VCaP (cell line): ENCODE results near the gene AHCY.

ENCODE experiments used
- H3K27ac ChIP-seq: fragments of 450-650 bp; 2 replicates; pipeline ENCODE4 v1.5.1; 2017
- TF ChIP-seq, protein P1 (sequence below): fragments of 450-650 bp; conservative IDR thresholded peaks from 2 replicates; pipeline ENCODE4 v1.5.1; 2017; ENCODE audit warnings: mild to moderate bottlenecking, moderate library complexity

The AHCY gene

DNA sequence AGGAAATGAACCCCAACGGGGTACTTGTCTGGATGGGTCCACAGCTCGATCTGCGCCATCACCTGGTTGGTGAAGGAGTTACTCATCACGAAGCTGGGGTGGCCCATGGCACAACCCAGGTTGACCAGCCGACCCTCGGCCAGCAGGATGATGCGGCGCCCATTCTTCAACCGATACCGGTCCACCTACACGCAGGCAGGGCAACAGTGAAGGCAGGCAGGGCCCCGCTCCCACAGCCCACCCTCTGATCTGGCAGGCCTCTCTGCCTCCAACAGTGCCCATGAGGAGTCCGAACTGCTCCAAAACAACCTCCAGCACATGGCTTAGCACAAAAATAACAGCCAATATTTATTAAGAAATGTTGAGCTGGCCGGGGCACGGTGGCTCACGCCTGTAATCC is 17.7 kb downstream of the AHCY start:
- TF ChIP-seq, protein P1, sequence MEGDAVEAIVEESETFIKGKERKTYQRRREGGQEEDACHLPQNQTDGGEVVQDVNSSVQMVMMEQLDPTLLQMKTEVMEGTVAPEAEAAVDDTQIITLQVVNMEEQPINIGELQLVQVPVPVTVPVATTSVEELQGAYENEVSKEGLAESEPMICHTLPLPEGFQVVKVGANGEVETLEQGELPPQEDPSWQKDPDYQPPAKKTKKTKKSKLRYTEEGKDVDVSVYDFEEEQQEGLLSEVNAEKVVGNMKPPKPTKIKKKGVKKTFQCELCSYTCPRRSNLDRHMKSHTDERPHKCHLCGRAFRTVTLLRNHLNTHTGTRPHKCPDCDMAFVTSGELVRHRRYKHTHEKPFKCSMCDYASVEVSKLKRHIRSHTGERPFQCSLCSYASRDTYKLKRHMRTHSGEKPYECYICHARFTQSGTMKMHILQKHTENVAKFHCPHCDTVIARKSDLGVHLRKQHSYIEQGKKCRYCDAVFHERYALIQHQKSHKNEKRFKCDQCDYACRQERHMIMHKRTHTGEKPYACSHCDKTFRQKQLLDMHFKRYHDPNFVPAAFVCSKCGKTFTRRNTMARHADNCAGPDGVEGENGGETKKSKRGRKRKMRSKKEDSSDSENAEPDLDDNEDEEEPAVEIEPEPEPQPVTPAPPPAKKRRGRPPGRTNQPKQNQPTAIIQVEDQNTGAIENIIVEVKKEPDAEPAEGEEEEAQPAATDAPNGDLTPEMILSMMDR: no peak
- no peak overlapping the region for H3K27ac ChIP-seq

DNA sequence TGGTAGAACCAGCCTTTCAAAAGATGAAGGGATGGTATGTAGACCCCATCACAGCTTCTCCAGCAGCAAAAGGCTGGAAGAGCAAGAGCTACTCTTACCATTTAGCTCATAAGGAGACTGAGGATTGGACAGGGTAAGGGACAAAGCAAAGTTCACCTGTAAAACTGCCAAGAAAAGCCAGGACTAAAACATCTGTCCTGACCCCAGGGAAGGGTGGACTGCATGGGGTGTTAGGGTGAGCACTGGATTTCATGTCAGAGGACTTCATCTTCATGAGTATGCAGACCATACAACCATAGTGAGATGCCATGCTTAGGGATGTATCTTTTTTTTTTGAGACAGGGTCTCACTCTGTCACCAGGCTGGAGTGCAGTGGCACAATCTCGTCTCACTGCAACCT is 19.3 kb downstream of the AHCY start:
- no peak overlapping the region for H3K27ac ChIP-seq
- TF ChIP-seq, protein P1: no peak

DNA sequence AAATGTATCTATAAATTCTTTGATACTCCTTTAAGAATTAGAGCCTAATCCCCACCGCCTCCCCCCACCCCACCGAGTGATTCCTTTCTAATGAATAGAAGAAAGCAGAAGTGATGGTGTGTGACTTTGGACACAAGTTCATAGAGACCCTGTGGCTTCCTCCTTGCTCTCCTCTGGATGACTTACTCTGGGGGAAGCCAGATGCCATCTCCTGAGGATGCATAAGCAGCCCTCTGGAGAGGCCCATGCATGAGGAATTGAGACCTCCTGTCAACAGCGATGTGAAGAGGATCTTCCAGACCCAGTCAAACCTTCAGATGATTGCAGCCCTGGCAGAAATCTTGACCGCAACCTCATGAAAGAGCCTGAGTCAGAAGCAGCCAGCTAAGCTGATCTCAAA is 21.1 kb downstream of the AHCY start:
- no peak overlapping the region for H3K27ac ChIP-seq
- TF ChIP-seq, protein P1: no peak

DNA sequence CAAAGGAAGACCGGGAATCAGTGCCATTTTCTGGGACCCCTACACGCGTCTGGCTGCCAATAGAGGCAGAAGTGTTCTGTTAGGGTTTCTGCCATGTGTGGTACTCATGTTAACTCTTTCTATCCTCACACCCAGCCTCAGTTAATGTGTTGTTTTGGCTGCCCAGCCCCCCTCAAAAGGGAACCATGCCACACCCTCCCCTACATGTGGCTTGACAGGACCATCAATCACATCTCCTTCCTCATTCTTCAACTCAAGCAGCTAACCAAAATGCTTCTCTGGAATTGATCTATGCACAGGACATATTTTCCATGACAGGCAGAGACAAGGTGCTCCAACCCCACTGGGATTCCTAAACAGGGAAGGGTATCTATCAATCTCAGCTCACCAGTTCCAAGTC is 22.0 kb downstream of the AHCY start:
- H3K27ac ChIP-seq: no peak overlapping the region
- TF ChIP-seq, protein P1: no peak

DNA sequence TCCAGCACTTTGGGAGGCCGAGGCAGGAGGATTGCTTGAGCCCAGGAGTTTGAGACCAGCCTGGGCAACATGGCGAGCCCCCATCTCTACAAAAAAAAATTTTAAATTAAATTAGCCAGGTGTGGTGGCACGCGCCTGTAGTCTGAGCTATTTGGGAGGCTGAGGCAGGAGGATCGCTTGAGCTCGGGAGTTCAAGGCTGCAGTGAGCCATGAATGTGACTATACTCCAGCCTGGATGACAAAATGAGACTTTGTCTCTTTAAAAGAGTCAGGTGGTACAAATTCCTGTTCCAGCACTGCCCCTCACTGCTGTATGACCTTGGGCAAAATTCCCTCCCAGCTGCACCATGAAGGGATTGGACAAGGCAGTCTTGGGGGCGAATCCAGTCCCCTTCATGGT is 28.5 kb downstream of the AHCY start:
- TF ChIP-seq, protein P1: no peak
- H3K27ac ChIP-seq: no peak overlapping the region

DNA sequence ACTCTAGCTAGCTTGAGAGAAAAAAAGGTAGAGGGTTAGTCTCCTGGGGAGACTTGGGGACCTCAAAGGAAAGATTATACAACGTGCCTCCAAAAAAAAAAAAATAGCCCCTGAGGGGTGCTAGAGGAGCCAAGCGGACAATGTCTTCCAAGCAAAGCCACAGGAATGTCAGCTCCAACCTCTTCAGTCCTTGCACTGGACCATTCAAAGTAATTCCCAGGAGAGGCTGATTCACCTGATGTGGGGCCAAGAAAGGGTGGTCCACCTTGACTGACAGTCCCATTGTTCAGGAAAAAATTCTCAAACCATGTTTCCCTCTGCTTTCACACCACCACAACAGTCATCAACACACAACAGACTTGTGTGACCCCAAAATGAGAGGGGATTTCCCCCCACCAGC is 31.2 kb downstream of the AHCY start:
- H3K27ac ChIP-seq: no peak overlapping the region
- TF ChIP-seq, protein P1: no peak

DNA sequence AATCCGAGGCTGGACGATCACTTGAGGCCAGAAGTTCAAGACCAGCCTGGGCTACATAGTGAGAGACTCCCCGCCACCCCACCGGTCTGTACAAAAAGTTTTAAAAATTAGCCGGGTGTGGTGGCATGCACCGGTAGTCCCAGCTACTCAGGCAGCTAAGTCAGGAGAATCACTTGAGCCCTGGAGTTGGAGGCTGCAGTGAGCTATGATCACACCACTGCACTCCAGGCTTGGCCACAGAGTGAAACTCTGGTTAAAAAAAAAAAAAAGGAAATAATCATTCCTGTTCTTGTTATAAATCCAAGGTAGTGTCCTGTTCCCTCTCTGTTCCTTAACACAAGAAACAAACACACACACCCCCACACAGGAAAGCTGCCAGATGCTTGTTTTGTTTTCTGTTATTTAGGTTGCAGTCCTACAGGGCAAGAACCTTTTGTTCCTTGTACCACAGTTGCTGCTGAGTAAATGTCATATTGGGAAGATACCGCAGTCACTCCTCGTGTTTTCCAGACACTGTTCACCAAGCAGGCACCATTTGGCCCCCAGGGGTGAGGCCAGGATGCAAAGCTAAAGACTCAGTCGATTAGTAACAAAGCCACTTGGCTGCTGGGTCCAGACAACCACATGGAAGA is 33.0 kb downstream of the AHCY start:
- TF ChIP-seq, protein P1: no peak
- no peak overlapping the region; the same call in 1 of the 2 replicates for H3K27ac ChIP-seq
